A673 (cell line): ENCODE measurements around the gene LAX1. TPM values are rescaled to one million over a fixed set of nuclear protein-coding genes. Genes with fewer than 3 reads are reported as not detected.

Source experiments
- Bru-seq: library from RNA; stranded (reverse); fragments of 400-500 nt; gene quantifications from one replicate; lab custom pipeline; 2021; lab: Mats Ljungman, UMichigan
- BruChase-seq, 2 experiments: library from RNA; stranded (reverse); fragments of 400-500 nt; gene quantifications; one replicate each; lab custom pipeline; 2021; lab: Mats Ljungman, UMichigan
- BruUV-seq: library from RNA; stranded (reverse); fragments of 400-500 nt; replicated peaks from 2 replicates; lab custom pipeline; 2021; lab: Mats Ljungman, UMichigan
- CTCF ChIA-PET: fragments of 300-600 bp; sonication (Branson Sonifier 250); formaldehyde crosslinking; loops from one replicate; lab custom pipeline; 2022; ENCODE audit warnings: antibody characterized with exemption; lab: Charles Lee
- POLR2A ChIA-PET: fragments of 300-600 bp; sonication (Branson Sonifier 250); formaldehyde crosslinking; loops from one replicate; lab custom pipeline; 2022; ENCODE audit warnings: antibody characterized with exemption; ENCODE audit not compliant: low non-redundant PET; lab: Charles Lee
- DNase-seq: peaks from one replicate; pipeline ENCODE4 v3.0.0-alpha.2; 2015; ENCODE audit warnings: low spot score
- H3K27ac ChIP-seq: fragments of 200-600 bp; sonication (generic); 2 replicates; pipeline ENCODE4 v1.5.1; 2016; ENCODE audit warnings: mixed run types, low read depth, mild to moderate bottlenecking, mixed read lengths, antibody characterized with exemption, low read length; ENCODE audit not compliant: poor library complexity, severe bottlenecking
- H3K27me3 ChIP-seq: fragments of 200-600 bp; sonication (generic); replicated peaks from 2 replicates; pipeline ENCODE4 v1.6.1; 2017; ENCODE audit warnings: mixed run types, low read depth, mild to moderate bottlenecking, mixed read lengths, antibody characterized with exemption, low read length; ENCODE audit not compliant: insufficient read depth, poor library complexity
- H3K36me3 ChIP-seq: fragments of 200-600 bp; sonication (generic); 2 replicates; pipeline ENCODE4 v1.6.1; 2016; ENCODE audit warnings: mixed run types, mild to moderate bottlenecking, mixed read lengths, antibody characterized with exemption, low read length; ENCODE audit not compliant: insufficient read depth, poor library complexity, severe bottlenecking
- H3K4me1 ChIP-seq: fragments of 200-600 bp; sonication (generic); 2 replicates; pipeline ENCODE4 v1.6.1; 2017; ENCODE audit warnings: mixed run types, mild to moderate bottlenecking, mixed read lengths, antibody characterized with exemption, low read length; ENCODE audit not compliant: insufficient read depth, poor library complexity, severe bottlenecking
- H3K4me3 ChIP-seq: fragments of 200-600 bp; sonication (generic); 2 replicates; pipeline ENCODE4 v1.5.1; 2016; ENCODE audit warnings: low read depth, mixed run types, mild to moderate bottlenecking, mixed read lengths, low read length; ENCODE audit not compliant: poor library complexity, severe bottlenecking
- H3K9me3 ChIP-seq: fragments of 200-600 bp; sonication (generic); 2 replicates; pipeline ENCODE4 v1.6.1; 2016; ENCODE audit warnings: mixed run types, low read depth, mild to moderate bottlenecking, mixed read lengths, antibody characterized with exemption, low read length; ENCODE audit not compliant: poor library complexity, severe bottlenecking
- CTCF ChIP-seq: fragments of 300-800, 200-600 bp; sonication (generic); conservative IDR thresholded peaks from 2 replicates; pipeline ENCODE4 v1.5.1; 2017; ENCODE audit warnings: low read depth, mild to moderate bottlenecking, antibody characterized with exemption, low read length, moderate library complexity, mixed read lengths
- EZH2 ChIP-seq: fragments of 200-600 bp; sonication (generic); IDR thresholded peaks from 2 replicates; pipeline ENCODE4 v1.6.1; 2017; ENCODE audit warnings: borderline replicate concordance, low read depth, mild to moderate bottlenecking, mixed read lengths, antibody characterized with exemption, low read length; ENCODE audit not compliant: poor library complexity, severe bottlenecking
- intact Hi-C: fragments of 100-400 bp; cut with micrococcal nuclease; formaldehyde crosslinking; loops from one replicate; pipeline ENCODE4 v1.10.0; 2022; ENCODE audit not compliant: unreplicated experiment
- long read RNA-seq: library from polyadenylated mRNA; stranded (forward); transcript quantifications from one replicate; pipeline ENCODE4 v2.0.0, GENCODE V29; 2022
- total RNA-seq: library from RNA; stranded (reverse); gene quantifications from 2 replicates; pipeline ENCODE4 v1.2.3, GENCODE V29; 2021

The LAX1 gene, protein sequence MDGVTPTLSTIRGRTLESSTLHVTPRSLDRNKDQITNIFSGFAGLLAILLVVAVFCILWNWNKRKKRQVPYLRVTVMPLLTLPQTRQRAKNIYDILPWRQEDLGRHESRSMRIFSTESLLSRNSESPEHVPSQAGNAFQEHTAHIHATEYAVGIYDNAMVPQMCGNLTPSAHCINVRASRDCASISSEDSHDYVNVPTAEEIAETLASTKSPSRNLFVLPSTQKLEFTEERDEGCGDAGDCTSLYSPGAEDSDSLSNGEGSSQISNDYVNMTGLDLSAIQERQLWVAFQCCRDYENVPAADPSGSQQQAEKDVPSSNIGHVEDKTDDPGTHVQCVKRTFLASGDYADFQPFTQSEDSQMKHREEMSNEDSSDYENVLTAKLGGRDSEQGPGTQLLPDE
- total RNA-seq (0.26 and 0.43 TPM in 2 replicates), Bru-seq, nascent RNA (percentile 27 among the genes with signal in this experiment), BruChase-seq, experiment 1, labeled RNA remaining after a 2-hour chase (percentile 26 among the genes with signal in this experiment), BruChase-seq, experiment 2, labeled RNA remaining after a 6-hour chase (percentile 28 among the genes with signal in this experiment)
- long read RNA-seq: 0 reads

GRCh38 chr1:203765029-203765837 is at the start of gene LAX1:
Gene LAX1 (plus strand): TSS chr1:203765183. CDS start chr1:203765566, 383 bp downstream.
- intact Hi-C loops: no loop called here
- no peaks in the 10 kb centered on the region for H3K9me3 ChIP-seq
- no TSS peak for BruUV-seq
- H3K27ac ChIP-seq: no peak within 1 kb of the TSS
- POLR2A ChIA-PET: no interaction called here
- CTCF ChIA-PET: no interaction called here
- peaks cover 16% of the 10 kb centered on the region for H3K4me1 ChIP-seq
- TF ChIP-seq CTCF (no peak), EZH2 (no peak)
- no peak within 1 kb of the TSS for H3K4me3 ChIP-seq
- no peaks in the 10 kb centered on the region for H3K27me3 ChIP-seq
- no peak for DNase-seq
- H3K36me3 ChIP-seq: no peaks in the 10 kb centered on the region

- CTCF ChIA-PET: no interaction called here
- BruUV-seq: no TSS peak
- Histone ChIP-seq H3K4me3 (no peak overlapping the region), H3K36me3 (no peaks in the 10 kb centered on the region), H3K9me3 (no peaks in the 10 kb centered on the region), H3K27ac (no peak overlapping the region), H3K4me1 (no peaks in the 10 kb centered on the region), H3K27me3 (no peaks in the 10 kb centered on the region)
- POLR2A ChIA-PET: no interaction called here
- intact Hi-C loops: no loop called here
- DNase-seq: no peak
- no peak for TF ChIP-seq CTCF
- TF ChIP-seq EZH2: no peak
These were observed 47.9 kb upstream of the LAX1 start for GRCh38 chr1:203717120-203717519.

DNA sequence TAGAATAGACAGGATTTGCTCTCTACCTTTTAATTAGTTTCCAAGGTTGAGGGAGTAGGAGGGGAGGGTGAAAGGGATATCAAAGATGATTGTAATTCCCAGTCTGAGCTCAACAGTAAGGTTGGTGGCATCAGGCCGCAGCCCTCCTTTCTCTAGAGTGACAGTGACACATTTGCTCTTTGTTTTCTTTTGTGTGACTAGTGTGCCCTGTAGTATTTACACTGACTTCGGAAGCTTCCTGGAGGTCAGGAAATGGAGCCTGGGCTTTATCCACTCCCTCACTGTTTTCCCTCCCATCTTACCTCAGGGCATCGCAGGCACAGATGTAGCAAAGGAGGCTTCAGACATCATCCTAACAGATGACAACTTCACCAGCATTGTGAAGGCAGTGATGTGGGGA is 44.7 kb upstream of the LAX1 start:
- Histone ChIP-seq H3K27me3 (no peaks in the 10 kb centered on the region), H3K4me1 (no peaks in the 10 kb centered on the region), H3K9me3 (no peaks in the 10 kb centered on the region), H3K4me3 (no peak overlapping the region), H3K36me3 (no peaks in the 10 kb centered on the region), H3K27ac (no peak overlapping the region)
- ChIA-PET POLR2A (no interaction called here), CTCF (no interaction called here)
- DNase-seq: no peak
- TF ChIP-seq EZH2 (no peak), CTCF (no peak)
- BruUV-seq: no TSS peak
- intact Hi-C loops: loop anchor here (10.0 kb wide), 1 partner anchor 405 kb away; no protein-coding TSS in a partner anchor
